ENCODE results near the gene HSPA4. TPM values are rescaled to one million over a fixed set of nuclear protein-coding genes. Genes with fewer than 3 reads are reported as not detected.

The HSPA4 gene
- total RNA-seq, 2 donors from 2014 or later = 21.8 to 26.2 TPM

DNA sequence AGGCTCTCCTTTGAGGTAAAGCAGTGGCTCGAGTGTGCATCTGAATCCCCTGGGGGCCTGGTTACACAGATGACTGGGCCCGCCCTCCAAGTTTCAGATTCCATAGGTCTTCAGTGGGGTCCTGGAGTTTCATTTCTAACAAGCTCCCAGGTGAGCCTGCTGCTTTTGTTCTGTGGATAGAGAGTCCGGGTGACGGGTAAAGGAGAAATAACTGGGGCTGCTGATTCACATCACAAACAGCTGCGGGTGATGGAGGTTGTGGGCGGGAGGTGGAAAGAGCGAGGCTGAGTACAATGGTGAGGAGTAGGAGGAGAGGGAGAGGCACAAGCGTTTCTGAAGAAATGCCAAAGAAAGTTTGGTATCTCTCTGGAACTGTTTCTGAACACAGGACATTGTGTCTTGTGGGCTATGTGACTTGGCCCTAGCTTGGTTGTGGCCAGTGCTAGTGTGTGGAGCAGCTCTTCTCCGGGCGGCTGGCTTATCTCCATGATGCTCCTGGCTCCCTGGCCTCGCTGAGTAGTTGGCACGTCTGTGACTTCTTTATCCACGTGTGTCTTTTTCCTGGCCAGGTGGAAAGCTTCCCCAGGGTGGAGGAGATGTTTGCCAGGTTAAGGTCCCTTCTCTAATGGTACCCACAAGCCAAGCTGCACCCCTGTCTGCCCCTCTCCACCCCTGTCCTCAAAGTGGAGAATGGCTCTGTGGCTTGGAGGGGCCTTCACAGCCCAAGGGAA is 61.7 kb downstream of the HSPA4 start:
- ATAC-seq (no peak), DNase-seq (no peak)
- no peak overlapping the region for H3K4me3 ChIP-seq
- intact Hi-C loops (cut with DNase I) = loop anchor here (10.0 kb wide), 3 partner anchors 131 to 751 kb away; no protein-coding TSS in a partner anchor
- 61 to 64% methylated on average over 13 of the region's 13 CpGs for WGBS, 2 donors
- H3K9me3 ChIP-seq = no peaks in the 10 kb centered on the region
- H3K36me3 ChIP-seq (replicated peaks in 1 of 2; ENCODE audit: insufficient read depth in 1 of 2, low read depth in 2 of 2) = no peaks in the 10 kb centered on the region
- H3K4me1 ChIP-seq = peaks cover 8% of the 10 kb centered on the region
- no peaks in the 10 kb centered on the region for H3K27me3 ChIP-seq
- TF ChIP-seq POLR2A (IDR thresholded peaks at IDR 0.05) (no peak), CTCF (IDR thresholded peaks at IDR 0.05) (no peak)
- H3K27ac ChIP-seq = no peak overlapping the region

GRCh38 chr5:133114166-133114932 is 62.5 kb downstream of the HSPA4 start:
- peaks cover 8% of the 10 kb centered on the region for H3K4me1 ChIP-seq
- H3K27ac ChIP-seq = no peak overlapping the region
- WGBS, 2 donors = 77 to 78% methylated on average over 14 of the region's 14 CpGs
- TF ChIP-seq POLR2A (IDR thresholded peaks at IDR 0.05) = no peak
- TF ChIP-seq CTCF (IDR thresholded peaks at IDR 0.05) = no peak
- H3K36me3 ChIP-seq (replicated peaks in 1 of 2; ENCODE audit: insufficient read depth in 1 of 2, low read depth in 2 of 2) = no peaks in the 10 kb centered on the region
- H3K9me3 ChIP-seq = no peaks in the 10 kb centered on the region
- intact Hi-C loops (cut with DNase I) = loop anchor here (10.0 kb wide), 3 partner anchors 130 to 750 kb away; no protein-coding TSS in a partner anchor
- no peak overlapping the region for H3K4me3 ChIP-seq
- DNase-seq (no peak), ATAC-seq (no peak)
- H3K27me3 ChIP-seq = no peaks in the 10 kb centered on the region

GRCh38 chr5:133114933-133115310 is 63.1 kb downstream of the HSPA4 start:
- Histone ChIP-seq H3K4me3 (no peak overlapping the region), H3K27ac (no peak overlapping the region), H3K36me3 (replicated peaks in 1 of 2; ENCODE audit: insufficient read depth in 1 of 2, low read depth in 2 of 2) (no peaks in the 10 kb centered on the region), H3K9me3 (no peaks in the 10 kb centered on the region), H3K4me1 (peaks cover 8% of the 10 kb centered on the region), H3K27me3 (no peaks in the 10 kb centered on the region)
- intact Hi-C loops (cut with DNase I) = loop anchor here (10.0 kb wide), 3 partner anchors 130 to 750 kb away; no protein-coding TSS in a partner anchor
- no peak for DNase-seq
- WGBS, 2 donors = 88 to 100% methylated on average over 1 of the region's 1 CpG
- no peak for TF ChIP-seq CTCF (IDR thresholded peaks at IDR 0.05)
- TF ChIP-seq POLR2A (IDR thresholded peaks at IDR 0.05) = no peak
- no peak for ATAC-seq

DNA sequence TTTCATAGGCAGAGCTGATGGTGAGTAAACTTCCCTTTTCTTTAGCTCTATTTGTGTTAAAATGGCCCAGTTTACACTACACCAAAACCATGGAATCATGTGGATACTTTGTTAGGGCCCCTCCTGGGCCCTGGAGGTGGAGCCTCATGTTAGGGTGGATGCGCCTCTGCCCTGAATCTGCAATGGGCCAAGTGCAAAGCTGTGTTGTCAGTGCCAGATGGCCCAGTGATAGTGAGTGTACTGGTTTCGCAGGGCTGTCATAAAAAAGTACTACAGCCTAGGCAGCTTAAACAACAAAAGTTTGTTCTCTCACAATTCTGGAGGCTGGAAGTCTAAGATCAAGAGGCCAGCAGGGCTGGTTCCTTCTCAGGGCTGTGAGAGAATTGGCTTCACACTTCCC is 64.8 kb downstream of the HSPA4 start:
- no peak for DNase-seq
- WGBS, 2 donors = 87 to 94% methylated on average over 2 of the region's 2 CpGs
- Histone ChIP-seq H3K27ac (no peak overlapping the region), H3K27me3 (no peaks in the 10 kb centered on the region), H3K36me3 (replicated peaks in 1 of 2; ENCODE audit: insufficient read depth in 1 of 2, low read depth in 2 of 2) (no peaks in the 10 kb centered on the region), H3K4me1 (peaks cover under 1% of the 10 kb centered on the region), H3K9me3 (no peaks in the 10 kb centered on the region), H3K4me3 (no peak overlapping the region)
- ATAC-seq = no peak
- intact Hi-C loops (cut with DNase I) = loop anchor here (10.0 kb wide), 3 partner anchors 128 to 748 kb away; no protein-coding TSS in a partner anchor
- TF ChIP-seq POLR2A (IDR thresholded peaks at IDR 0.05) (no peak), CTCF (IDR thresholded peaks at IDR 0.05) (no peak)
